AG09309 (cell line): Measurements from ENCODE around the gene DPYSL5.
A peak's percentile ranks its signal among the peaks of the same experiment; 100 is the strongest.

ENCODE experiments used
- DNase-seq: peaks from one replicate; pipeline ENCODE4 v3.0.0-alpha.2; 2010; ENCODE audit warnings: low read depth
- H3K4me3 ChIP-seq: 2 replicates; pipeline ENCODE4 v1.5.1; 2011; ENCODE audit warnings: mild to moderate bottlenecking, low read depth, low read length, moderate library complexity; ENCODE audit not compliant: control insufficient read depth
- TF ChIP-seq, protein P1 (sequence below): IDR thresholded peaks from 2 replicates; pipeline ENCODE4 v1.5.1; 2011; ENCODE audit warnings: mild to moderate bottlenecking, low read depth, low read length, inconsistent platforms; ENCODE audit not compliant: insufficient read depth, control insufficient read depth; ENCODE audit errors: missing control alignments

The DPYSL5 gene

GRCh38 chr2:26818255-26818654 lies 29.7 kb upstream of the DPYSL5 start:
- TF ChIP-seq, protein P1, sequence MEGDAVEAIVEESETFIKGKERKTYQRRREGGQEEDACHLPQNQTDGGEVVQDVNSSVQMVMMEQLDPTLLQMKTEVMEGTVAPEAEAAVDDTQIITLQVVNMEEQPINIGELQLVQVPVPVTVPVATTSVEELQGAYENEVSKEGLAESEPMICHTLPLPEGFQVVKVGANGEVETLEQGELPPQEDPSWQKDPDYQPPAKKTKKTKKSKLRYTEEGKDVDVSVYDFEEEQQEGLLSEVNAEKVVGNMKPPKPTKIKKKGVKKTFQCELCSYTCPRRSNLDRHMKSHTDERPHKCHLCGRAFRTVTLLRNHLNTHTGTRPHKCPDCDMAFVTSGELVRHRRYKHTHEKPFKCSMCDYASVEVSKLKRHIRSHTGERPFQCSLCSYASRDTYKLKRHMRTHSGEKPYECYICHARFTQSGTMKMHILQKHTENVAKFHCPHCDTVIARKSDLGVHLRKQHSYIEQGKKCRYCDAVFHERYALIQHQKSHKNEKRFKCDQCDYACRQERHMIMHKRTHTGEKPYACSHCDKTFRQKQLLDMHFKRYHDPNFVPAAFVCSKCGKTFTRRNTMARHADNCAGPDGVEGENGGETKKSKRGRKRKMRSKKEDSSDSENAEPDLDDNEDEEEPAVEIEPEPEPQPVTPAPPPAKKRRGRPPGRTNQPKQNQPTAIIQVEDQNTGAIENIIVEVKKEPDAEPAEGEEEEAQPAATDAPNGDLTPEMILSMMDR, result no peak
- H3K4me3 ChIP-seq, result no peak overlapping the region
- no peak for DNase-seq

DNA sequence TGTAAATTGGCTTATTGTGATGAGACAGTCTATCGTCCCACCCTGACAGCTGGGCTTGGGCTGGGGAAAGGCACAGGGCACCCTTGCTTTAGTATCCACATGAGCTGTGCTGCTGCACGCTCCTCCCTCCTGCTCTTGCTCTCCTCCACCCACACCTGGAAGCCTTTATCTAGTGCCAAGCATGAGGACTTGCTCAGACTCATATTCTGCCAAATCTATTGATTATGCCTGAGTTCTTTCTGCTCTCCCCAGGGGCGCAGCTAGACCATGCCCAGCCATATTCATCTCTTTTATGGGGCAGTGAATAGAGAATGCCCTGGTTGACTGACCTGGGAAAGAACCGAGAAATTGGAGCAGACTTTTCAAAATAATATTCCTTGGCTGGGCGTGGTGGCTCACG lies 29.0 kb upstream of the DPYSL5 start:
- H3K4me3 ChIP-seq, result no peak overlapping the region
- TF ChIP-seq, protein P1, result no peak
- no peak for DNase-seq

- no peak for DNase-seq
- TF ChIP-seq, protein P1, result no peak
- H3K4me3 ChIP-seq, result no peak overlapping the region
Measured at GRCh38 chr2:26820932-26821331, 27.0 kb upstream of the DPYSL5 start.

- TF ChIP-seq, protein P1, result no peak
Measured at GRCh38 chr2:26822877-26823276, 25.1 kb upstream of the DPYSL5 start.

GRCh38 chr2:26838121-26838906 lies 9.6 kb upstream of the DPYSL5 start:
- no peak overlapping the region for H3K4me3 ChIP-seq
- no peak for DNase-seq
- TF ChIP-seq, protein P1, result no peak

More at GRCh38 chr2:26822877-26823276, 25.1 kb upstream of the DPYSL5 start:
- no peak for DNase-seq
- no peak overlapping the region for H3K4me3 ChIP-seq

GRCh38 chr2:26840937-26841610 lies 6.9 kb upstream of the DPYSL5 start:
- H3K4me3 ChIP-seq, result no peak overlapping the region
- DNase-seq, result no peak
- TF ChIP-seq, protein P1, result peak; percentile 13
